Measurements from ENCODE around the gene IARS1.

GRCh38 chr9:92294297-92294676, 790 bp upstream of the IARS1 start:
- TF ChIP-seq EZH2 (IDR thresholded peaks at IDR 0.05; ENCODE audit: low read depth, unreplicated experiment) (no peak), REST (IDR thresholded peaks at IDR 0.05; ENCODE audit: unreplicated experiment) (no peak), EZH2phosphoT487 (IDR thresholded peaks at IDR 0.05; ENCODE audit: unreplicated experiment) (no peak)
- TF ChIP-seq, protein P1, sequence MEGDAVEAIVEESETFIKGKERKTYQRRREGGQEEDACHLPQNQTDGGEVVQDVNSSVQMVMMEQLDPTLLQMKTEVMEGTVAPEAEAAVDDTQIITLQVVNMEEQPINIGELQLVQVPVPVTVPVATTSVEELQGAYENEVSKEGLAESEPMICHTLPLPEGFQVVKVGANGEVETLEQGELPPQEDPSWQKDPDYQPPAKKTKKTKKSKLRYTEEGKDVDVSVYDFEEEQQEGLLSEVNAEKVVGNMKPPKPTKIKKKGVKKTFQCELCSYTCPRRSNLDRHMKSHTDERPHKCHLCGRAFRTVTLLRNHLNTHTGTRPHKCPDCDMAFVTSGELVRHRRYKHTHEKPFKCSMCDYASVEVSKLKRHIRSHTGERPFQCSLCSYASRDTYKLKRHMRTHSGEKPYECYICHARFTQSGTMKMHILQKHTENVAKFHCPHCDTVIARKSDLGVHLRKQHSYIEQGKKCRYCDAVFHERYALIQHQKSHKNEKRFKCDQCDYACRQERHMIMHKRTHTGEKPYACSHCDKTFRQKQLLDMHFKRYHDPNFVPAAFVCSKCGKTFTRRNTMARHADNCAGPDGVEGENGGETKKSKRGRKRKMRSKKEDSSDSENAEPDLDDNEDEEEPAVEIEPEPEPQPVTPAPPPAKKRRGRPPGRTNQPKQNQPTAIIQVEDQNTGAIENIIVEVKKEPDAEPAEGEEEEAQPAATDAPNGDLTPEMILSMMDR (conservative IDR thresholded peaks at IDR 0.05; ENCODE audit: low read depth in 2 of 2), result no peak

Data from GM23338 (cell line).